Transverse colon (tissue), 3 donors: Measurements from ENCODE around the gene TBCD.

Experiments used
- CTCF ChIP-seq, 5 experiments: fragments of 200-600 bp in 3 of 5; fragments of 450-650 bp in 2 of 5; sonication (generic) in 3 of 5; IDR thresholded peaks; 1 replicate in 2 of 5; 2 replicates in 3 of 5; pipeline ENCODE4 v1.5.1; 2016 to 2017; ENCODE audit warnings: antibody characterized with exemption in 5 of 5, inconsistent platforms in 3 of 5, mild to moderate bottlenecking in 2 of 5, moderate library complexity in 1 of 5
- EP300 ChIP-seq: sonication (generic); formaldehyde crosslinking; IDR thresholded peaks from one replicate; pipeline ENCODE4 v1.6.1; 2017; ENCODE audit warnings: antibody characterized with exemption, low read depth

DNA sequence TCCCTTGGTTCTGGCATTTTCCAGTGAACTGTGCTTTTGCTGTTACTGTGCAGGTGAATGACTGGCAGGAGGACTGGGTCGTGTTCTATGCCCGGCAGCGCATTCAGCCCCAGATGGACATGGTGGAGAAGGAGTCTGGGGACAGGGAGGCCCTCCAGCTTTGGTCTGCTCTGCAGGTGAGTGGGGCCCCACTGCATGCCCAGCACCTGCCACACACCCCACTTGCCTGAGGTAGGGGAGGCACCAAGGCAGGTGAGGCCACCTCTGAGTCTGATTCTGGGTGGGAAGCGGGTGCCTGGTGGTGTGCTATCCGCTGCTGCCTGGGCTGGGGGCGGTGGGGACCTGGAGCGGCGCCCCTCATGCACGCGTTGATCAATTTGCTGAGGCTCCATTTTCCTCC, 25.4 kb upstream of the TBCD start:
- TF ChIP-seq CTCF (IDR thresholded peaks at IDR 0.05) (no peak), EP300 (no peak)
